GM12872 (cell line): ENCODE data around the gene SUSD2.

Experiments
- TF ChIP-seq, protein P1 (sequence below): IDR thresholded peaks from 3 replicates; pipeline ENCODE4 v1.5.1; 2011; ENCODE audit warnings: low read depth, mild to moderate bottlenecking, low read length, moderate library complexity; ENCODE audit not compliant: insufficient read depth

SUSD2 gene

DNA sequence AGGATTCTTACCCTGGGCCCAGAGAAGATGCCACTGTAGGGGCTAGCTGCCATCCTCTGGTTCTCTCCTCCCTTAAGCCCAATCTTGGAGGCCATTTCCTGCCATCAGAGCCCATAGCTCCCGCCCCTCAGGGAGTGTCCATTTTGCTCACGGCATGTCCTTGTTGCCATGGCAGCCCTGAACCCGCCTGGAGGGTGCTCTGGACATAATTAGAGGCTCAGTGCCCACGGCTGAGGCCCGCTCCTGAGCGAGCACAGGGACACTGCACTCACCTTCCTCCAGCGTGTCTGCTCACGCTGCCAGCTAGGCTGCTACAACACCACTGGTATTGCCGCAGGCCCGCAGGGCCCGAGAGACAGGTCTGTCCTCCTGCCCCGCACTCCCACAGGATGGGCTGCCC lies 11.1 kb upstream of the SUSD2 start:
- TF ChIP-seq, protein P1, sequence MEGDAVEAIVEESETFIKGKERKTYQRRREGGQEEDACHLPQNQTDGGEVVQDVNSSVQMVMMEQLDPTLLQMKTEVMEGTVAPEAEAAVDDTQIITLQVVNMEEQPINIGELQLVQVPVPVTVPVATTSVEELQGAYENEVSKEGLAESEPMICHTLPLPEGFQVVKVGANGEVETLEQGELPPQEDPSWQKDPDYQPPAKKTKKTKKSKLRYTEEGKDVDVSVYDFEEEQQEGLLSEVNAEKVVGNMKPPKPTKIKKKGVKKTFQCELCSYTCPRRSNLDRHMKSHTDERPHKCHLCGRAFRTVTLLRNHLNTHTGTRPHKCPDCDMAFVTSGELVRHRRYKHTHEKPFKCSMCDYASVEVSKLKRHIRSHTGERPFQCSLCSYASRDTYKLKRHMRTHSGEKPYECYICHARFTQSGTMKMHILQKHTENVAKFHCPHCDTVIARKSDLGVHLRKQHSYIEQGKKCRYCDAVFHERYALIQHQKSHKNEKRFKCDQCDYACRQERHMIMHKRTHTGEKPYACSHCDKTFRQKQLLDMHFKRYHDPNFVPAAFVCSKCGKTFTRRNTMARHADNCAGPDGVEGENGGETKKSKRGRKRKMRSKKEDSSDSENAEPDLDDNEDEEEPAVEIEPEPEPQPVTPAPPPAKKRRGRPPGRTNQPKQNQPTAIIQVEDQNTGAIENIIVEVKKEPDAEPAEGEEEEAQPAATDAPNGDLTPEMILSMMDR = no peak

DNA sequence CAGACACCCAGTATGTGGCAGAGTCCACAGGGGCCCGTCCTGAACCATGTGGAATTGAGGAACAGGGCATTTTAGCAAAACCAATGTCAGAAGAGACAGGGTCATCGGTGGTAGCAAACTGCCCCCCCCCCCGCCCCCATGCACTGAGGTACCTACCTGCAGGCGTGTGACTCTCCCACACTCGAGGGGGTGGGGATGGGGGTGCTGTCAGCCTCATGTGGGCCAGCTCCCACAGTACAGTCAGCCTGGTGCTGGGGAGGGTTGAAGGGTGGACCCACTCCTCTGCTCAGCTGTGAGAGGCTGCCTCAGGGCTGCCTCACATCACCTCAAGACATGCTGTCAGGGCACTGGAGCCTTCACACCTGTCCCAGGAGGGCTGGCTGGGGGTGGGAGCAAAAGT lies 10.7 kb upstream of the SUSD2 start:
- TF ChIP-seq, protein P1 = no peak

DNA sequence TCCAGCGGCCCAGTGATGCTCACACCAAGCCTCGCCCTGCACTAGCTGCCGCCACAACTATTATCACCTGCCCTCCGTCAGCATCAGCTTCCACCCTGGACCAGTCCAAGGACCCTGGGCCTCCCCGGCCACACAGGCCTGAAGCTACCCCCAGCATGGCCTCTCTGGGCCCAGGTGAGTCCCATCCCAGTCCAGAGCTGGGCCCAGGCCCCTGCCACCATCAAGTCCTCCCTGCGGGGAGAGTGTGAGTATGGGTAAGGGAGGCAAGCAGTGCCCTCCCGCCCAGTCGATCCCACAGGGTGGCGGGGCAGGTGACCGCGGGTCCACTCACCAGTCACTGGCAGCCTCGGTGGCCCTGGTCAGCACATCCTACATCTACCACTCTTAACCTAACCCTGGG lies 9.5 kb upstream of the SUSD2 start:
- TF ChIP-seq, protein P1 = no peak

DNA sequence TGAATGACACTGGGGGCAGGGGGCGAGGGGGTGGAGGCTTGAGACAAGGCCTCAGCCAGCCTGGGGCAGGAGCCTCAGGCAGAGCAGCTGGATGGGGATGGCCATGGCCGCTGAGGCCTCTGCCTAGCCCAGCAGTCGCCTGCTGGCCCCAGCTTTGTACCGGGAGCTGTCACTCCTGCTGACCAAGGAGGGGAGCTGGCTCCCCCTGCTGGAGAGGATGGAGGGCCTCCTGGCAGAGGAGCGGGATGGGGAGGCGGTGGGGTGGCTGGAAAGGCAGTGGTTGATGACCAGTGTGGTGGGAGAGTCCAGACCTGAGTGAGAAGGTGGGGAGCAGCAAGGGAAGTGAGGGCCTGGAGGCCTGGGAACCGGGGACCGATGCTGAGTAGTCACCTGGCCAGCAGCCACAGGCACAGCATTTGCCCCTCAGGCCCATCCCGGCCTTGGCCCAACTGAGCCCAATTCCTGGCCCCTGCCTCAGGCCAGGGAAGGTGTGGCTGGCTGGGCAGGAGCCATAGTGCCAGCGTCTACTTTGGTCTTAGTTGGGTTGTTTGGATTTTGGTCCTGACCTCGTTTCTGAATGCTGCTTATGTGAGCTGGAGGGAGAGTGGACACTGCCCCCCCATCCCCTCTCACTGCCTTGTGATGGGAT lies 6.0 kb upstream of the SUSD2 start:
- TF ChIP-seq, protein P1 = peak; percentile 87

DNA sequence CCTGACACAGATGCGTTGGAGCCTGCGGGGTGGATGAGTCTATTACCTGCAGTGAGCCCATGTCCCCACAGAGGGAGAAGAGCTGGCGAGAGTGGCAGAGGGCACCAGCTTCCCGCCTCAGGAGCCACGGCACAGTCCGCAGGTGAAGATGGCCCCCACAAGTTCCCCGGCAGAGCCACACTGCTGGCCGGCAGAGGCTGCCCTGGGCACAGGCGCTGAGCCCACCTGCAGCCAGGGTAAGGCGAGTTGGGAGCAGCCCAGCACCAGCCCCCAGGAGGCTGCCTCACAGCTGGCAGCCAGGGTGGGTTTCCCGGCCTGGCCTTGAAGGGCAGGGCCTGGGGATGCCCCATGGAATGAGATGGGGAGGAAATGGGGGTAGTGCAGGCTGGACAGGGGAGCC lies 5.2 kb upstream of the SUSD2 start:
- TF ChIP-seq, protein P1 = no peak

DNA sequence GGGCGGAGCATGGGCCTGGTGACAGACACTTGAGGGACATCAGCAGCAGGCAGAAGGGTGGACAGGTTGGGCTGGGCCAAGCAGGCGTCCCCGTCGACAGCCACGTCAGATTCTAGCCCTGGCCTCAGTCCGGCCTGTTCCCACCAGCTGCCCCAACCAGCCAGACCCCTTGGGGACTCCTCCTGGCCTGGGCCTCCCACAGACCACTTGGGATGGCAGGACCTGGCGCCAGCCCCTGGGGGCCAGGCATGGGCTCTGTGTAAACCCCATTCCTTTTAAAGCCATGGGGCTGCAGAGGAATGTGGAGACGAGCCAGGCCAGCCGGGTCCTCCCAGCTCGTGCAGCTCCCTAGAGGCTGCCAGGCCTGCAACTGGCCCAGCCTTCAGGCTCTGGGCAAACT lies 4.7 kb upstream of the SUSD2 start:
- TF ChIP-seq, protein P1 = no peak

DNA sequence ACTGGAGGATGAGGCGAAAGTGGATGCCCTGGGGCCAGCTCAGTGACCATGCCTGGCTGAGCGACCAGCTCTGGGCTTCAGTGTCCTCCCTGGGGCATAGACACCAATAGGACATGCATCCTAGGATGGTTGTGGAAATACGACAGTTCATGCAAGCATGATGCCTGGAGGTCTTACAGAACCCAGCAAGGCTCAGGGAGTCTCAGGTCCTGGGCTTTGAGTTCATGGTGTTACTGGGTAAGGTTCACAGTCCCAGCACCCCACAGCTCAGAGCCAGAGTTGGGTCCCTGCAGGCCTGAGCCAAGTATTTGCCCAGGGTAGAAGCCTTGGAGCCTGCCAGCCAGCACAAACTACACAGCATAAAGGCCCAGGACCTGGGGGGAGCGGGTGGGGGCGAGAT lies 4.2 kb upstream of the SUSD2 start:
- TF ChIP-seq, protein P1 = no peak
